ENCODE results near the gene LCN6.

The LCN6 gene

DNA sequence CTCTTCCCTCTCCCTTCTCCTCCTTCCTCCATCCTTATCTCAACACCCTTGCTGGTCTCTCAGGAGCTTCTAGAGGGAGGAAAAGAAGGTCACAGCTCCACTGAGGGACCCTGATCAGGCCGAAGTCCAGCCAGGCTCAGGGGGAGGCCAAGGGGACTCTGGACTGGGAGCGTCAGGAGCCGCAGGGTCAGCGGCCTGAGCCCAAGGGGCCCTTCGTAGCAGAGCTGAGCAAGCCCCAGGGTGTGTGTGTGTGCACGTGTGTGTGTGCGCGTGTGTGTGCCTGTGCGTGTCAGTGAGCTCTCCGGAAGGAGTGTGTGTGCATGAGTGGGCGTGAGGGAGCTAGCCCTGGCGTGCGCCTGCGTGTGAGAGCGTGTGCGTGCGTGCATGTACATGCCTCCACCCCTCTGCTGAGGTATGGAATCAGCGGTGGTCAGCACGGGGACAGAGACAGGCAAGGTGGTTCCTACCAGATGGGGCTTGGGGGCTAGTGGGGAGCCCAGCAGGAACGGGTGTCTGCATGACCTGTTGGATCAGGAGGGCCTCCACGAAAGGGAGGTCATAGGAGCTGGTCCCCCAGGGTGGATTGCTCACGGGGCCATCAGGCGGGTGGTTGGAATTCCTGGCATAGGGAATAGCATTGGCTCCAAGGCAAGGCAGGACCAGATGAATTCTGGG is 51.0 kb downstream of the LCN6 start:
- H3K4me3 ChIP-seq (ENCODE audit: low read depth, low read length): no peak overlapping the region
- no peak for DNase-seq (ENCODE audit: low read depth)
- TF ChIP-seq, protein P1, sequence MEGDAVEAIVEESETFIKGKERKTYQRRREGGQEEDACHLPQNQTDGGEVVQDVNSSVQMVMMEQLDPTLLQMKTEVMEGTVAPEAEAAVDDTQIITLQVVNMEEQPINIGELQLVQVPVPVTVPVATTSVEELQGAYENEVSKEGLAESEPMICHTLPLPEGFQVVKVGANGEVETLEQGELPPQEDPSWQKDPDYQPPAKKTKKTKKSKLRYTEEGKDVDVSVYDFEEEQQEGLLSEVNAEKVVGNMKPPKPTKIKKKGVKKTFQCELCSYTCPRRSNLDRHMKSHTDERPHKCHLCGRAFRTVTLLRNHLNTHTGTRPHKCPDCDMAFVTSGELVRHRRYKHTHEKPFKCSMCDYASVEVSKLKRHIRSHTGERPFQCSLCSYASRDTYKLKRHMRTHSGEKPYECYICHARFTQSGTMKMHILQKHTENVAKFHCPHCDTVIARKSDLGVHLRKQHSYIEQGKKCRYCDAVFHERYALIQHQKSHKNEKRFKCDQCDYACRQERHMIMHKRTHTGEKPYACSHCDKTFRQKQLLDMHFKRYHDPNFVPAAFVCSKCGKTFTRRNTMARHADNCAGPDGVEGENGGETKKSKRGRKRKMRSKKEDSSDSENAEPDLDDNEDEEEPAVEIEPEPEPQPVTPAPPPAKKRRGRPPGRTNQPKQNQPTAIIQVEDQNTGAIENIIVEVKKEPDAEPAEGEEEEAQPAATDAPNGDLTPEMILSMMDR (IDR thresholded peaks at IDR 0.05; ENCODE audit: control insufficient read depth, extremely low read depth, insufficient read depth): no peak

DNA sequence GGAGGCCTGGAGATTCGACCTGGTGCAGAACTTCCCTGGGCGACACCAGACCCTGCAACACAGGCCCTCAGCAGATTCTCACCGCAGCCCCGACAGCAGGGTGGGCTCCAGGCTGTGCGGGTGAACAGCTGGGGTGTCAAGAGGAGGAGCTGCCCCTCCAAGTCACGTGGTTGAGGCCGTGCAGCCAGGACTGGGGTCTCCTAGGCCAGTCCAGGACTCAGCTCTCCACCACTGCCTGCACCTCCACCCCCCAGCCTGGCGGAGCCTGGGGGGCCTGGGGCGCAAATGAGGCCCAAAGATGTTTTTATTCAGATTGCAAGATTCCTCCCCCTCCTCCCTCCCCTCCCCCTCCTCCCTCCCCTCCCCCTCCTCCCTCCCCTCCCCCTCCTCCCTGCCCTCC is 51.8 kb downstream of the LCN6 start:
- DNase-seq (ENCODE audit: low read depth): no peak
- H3K4me3 ChIP-seq (ENCODE audit: low read depth, low read length): no peak overlapping the region
- TF ChIP-seq, protein P1 (IDR thresholded peaks at IDR 0.05; ENCODE audit: control insufficient read depth, extremely low read depth, insufficient read depth): no peak

DNA sequence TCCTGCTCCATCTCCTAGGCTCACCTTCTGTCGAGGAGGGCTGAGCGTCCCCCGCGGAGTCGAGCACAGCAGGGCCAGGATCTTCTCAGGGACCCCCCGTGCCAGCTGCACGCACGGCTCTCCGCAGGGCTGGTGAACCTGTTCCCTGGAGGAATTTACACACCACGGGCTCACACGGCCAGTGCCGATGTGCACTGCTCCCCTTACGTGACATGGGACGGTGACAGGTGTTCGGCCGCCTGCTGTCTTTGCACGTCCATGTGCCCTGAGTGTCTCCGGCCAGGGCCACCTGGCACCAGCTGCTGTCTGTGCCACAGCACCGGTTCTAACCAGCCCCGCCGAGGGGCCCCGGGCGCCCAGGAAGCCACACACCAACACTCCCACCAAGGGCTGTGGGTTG is 52.4 kb downstream of the LCN6 start:
- DNase-seq (ENCODE audit: low read depth): no peak
- TF ChIP-seq, protein P1 (IDR thresholded peaks at IDR 0.05; ENCODE audit: control insufficient read depth, extremely low read depth, insufficient read depth): no peak
- H3K4me3 ChIP-seq (ENCODE audit: low read depth, low read length): no peak overlapping the region

DNA sequence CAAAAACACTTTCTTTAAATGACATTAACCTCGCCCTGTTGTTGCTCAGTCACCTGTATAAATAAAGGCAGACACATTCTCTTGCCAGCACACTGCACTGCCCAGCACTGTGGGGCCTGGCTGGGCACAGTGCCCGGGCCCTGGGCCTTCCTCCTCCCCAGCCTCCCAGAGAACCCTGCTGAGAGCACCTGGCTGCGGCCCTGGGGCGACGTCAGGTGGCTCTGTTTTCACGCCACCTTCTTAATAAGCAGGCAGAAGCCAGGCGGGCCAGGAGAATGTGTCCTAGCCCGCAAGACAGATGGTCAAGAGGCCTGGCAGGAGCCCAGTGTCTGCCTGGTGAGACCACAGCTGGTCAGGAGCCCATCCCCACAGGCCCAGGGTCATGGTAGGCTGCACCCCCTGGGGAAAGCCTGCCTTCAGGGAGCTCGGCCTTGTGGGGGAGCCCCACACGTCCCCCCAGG is 52.9 kb downstream of the LCN6 start:
- no peak overlapping the region for H3K4me3 ChIP-seq (ENCODE audit: low read depth, low read length)
- TF ChIP-seq, protein P1 (IDR thresholded peaks at IDR 0.05; ENCODE audit: control insufficient read depth, extremely low read depth, insufficient read depth): 0 out of 2 replicates have a peak, but pooled peaks have one; percentile 4
- peak; percentile 98 for DNase-seq (ENCODE audit: low read depth)

DNA sequence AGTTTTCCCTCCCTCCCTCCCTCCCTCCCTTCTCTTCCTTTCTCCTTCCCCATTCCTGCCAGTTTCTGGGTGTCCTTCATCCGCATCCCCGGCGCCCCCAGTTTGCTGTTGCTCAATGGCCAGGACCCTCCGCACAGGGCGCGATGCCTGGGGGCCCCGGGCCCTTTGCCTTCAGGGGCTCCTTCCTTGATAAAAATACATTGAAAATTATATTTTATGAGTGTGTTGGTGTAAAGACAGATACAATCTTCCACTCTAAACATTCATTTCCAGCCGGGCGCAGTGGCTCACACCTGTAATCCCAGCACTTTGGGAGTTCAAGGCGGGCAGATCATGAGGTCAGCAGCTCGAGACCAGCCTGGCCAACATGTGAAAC is 53.5 kb downstream of the LCN6 start:
- no peak overlapping the region for H3K4me3 ChIP-seq (ENCODE audit: low read depth, low read length)
- no peak for DNase-seq (ENCODE audit: low read depth)
- TF ChIP-seq, protein P1 (IDR thresholded peaks at IDR 0.05; ENCODE audit: control insufficient read depth, extremely low read depth, insufficient read depth): no peak

DNA sequence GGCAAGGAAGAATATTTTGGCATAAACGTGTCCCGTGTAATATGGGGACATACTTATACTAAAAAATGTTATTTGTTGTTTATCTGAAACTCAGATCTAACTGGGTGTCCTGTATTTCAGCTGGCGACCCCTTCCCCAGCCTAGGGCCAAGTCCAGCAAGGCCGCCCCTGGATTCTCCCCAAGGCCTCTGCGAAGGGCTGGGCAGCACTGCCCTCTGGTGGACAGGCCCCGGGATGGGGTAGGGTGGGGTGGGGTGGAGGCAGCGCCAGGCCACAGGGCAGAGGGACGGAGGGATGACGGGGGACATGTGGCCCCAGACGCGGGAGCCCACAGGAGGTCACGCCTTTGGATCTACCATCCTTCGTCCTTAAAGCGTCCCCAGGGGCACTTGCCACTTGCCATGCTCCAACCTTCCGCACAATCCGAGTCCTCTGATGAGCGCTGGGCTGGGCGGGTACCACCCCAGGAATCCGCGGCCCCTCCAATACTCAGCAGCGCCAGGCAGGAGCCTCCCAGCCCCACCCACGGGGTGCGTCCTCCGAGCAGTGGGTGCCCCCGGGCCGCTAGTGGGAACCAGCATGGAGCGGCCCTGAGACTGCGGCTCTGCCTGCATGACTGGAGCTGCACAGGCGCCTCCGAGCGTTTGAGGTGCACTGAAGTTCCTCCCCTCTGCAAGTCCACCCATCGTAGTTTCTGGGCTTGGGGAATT is 54.0 kb downstream of the LCN6 start:
- H3K4me3 ChIP-seq (ENCODE audit: low read depth, low read length): no peak overlapping the region
- TF ChIP-seq, protein P1 (IDR thresholded peaks at IDR 0.05; ENCODE audit: control insufficient read depth, extremely low read depth, insufficient read depth): peak; percentile 88
- no peak for DNase-seq (ENCODE audit: low read depth)
